B cell (primary cell): Measurements from ENCODE around the gene BTF3. TPM values are rescaled to one million over a fixed set of nuclear protein-coding genes. Genes with fewer than 3 reads are reported as not detected.

Experiments used
- ATAC-seq: fragments of 200-7000 bp; cut with Tn5 transposase; one replicate; pipeline ENCODE4 v1.10.0; 2021; ENCODE audit warnings: low read depth, mild to moderate bottlenecking, moderate number of reproducible peaks, moderate library complexity
- CTCF ChIA-PET: fragments of 350-600 bp; sonication (Branson Sonifier 250); formaldehyde crosslinking; loops from one replicate; lab custom pipeline; 2021; ENCODE audit warnings: antibody characterized with exemption, inconsistent platforms; lab: Charles Lee
- POLR2A ChIA-PET: fragments of 350-600 bp; sonication (Branson Sonifier 250); formaldehyde crosslinking; loops from one replicate; lab custom pipeline; 2021; ENCODE audit warnings: antibody characterized with exemption; lab: Charles Lee
- DNase-seq: peaks from one replicate; pipeline ENCODE4 v3.0.0; 2013
- H2AFZ ChIP-seq: 2 replicates; pipeline ENCODE4 v1.6.1; 2012; ENCODE audit warnings: mild to moderate bottlenecking, low read depth, low read length; ENCODE audit not compliant: insufficient read depth, poor library complexity, severe bottlenecking
- H3K27ac ChIP-seq, 2 donors: 1 replicate in 1 of 2; 2 replicates in 1 of 2; pipeline ENCODE4 v1.5.1; 2012 to 2013; ENCODE audit warnings: low read length in 2 of 2, mild to moderate bottlenecking in 2 of 2, moderate library complexity in 1 of 2
- H3K27me3 ChIP-seq, 4 experiments: fragments of 200-600 bp in 1 of 4; sonication (generic) in 1 of 4; replicated peaks in 1 of 4; 1 replicate in 2 of 4; 2 replicates in 2 of 4; pipeline versions ENCODE4 v1.6.1 to v1.7.0; 2013 to 2016; ENCODE audit warnings: low read length in 3 of 4, mild to moderate bottlenecking in 2 of 4, mixed read lengths in 1 of 4, moderate library complexity in 1 of 4; ENCODE audit not compliant: insufficient read depth in 4 of 4, control insufficient read depth in 3 of 4; ENCODE audit errors: control extremely low read depth in 1 of 4
- H3K36me3 ChIP-seq, 2 experiments: replicated peaks in 1 of 2; 1 replicate in 1 of 2; 2 replicates in 1 of 2; pipeline versions ENCODE4 v1.6.1 to v1.7.1; 2013; ENCODE audit warnings: low read length in 1 of 2; ENCODE audit not compliant: insufficient read depth in 2 of 2, control insufficient read depth in 1 of 2; ENCODE audit errors: control extremely low read depth in 1 of 2, extremely low read depth in 1 of 2
- H3K4me1 ChIP-seq, 2 donors: fragments of 200-600 bp in 1 of 2; sonication (generic) in 1 of 2; 1 replicate in 1 of 2; 2 replicates in 1 of 2; pipeline versions ENCODE4 v1.5.1 to v1.6.1; 2013 to 2017; ENCODE audit warnings: low read length in 2 of 2; ENCODE audit not compliant: control insufficient read depth in 2 of 2, insufficient read depth in 2 of 2
- H3K4me2 ChIP-seq: replicated peaks from 2 replicates; pipeline ENCODE3; 2012; ENCODE audit warnings: mild to moderate bottlenecking, low read depth, low read length; ENCODE audit not compliant: poor library complexity, severe bottlenecking
- H3K4me3 ChIP-seq, 5 experiments: fragments of 200-600 bp in 1 of 5; sonication (generic) in 1 of 5; 1 replicate in 3 of 5; 2 replicates in 2 of 5; pipeline versions ENCODE4 v1.5.1 to v1.7.0; 2011 to 2016; ENCODE audit warnings: low read length in 4 of 5, mild to moderate bottlenecking in 4 of 5, low read depth in 2 of 5, control low read depth in 1 of 5, moderate library complexity in 1 of 5; ENCODE audit not compliant: insufficient read depth in 1 of 5; ENCODE audit errors: control extremely low read depth in 1 of 5, extremely low read depth in 1 of 5
- H3K79me2 ChIP-seq: fragments of 200-600 bp; sonication (generic); one replicate; pipeline ENCODE4 v1.6.0; 2016; ENCODE audit warnings: low read length; ENCODE audit not compliant: control insufficient read depth, insufficient read depth
- H3K9ac ChIP-seq: fragments of 200-600 bp; sonication (generic); 2 replicates; pipeline ENCODE4 v1.6.1; 2017; ENCODE audit warnings: mild to moderate bottlenecking, low read length, moderate library complexity
- H3K9me3 ChIP-seq, 3 donors: one replicate each; pipeline versions ENCODE4 v1.6.1 to v1.7.1; 2013; ENCODE audit warnings: low read length in 2 of 3; ENCODE audit not compliant: control insufficient read depth in 2 of 3, insufficient read depth in 1 of 3; ENCODE audit errors: control extremely low read depth in 1 of 3
- H4K20me1 ChIP-seq: 2 replicates; pipeline ENCODE4 v1.6.0; 2012; ENCODE audit warnings: mild to moderate bottlenecking, low read length; ENCODE audit not compliant: insufficient read depth, control insufficient read depth, poor library complexity, severe bottlenecking
- H3K27ac Mint-ChIP-seq: one replicate; pipeline ENCODE4 v1.8.0; 2021; ENCODE audit warnings: mixed read lengths
- H3K27me3 Mint-ChIP-seq: one replicate; pipeline ENCODE4 v1.8.0; 2021; ENCODE audit warnings: mixed read lengths
- H3K4me1 Mint-ChIP-seq: one replicate; pipeline ENCODE4 v1.8.0; 2021; ENCODE audit warnings: mixed read lengths
- H3K4me3 Mint-ChIP-seq: one replicate; pipeline ENCODE4 v1.8.0; 2021; ENCODE audit warnings: mixed read lengths
- H3K9me3 Mint-ChIP-seq: one replicate; pipeline ENCODE4 v1.8.0; 2022; ENCODE audit warnings: mixed read lengths; ENCODE audit not compliant: insufficient read depth
- EZH2 ChIP-seq: IDR thresholded peaks from 2 replicates; pipeline ENCODE4 v1.6.1; 2012; ENCODE audit warnings: borderline replicate concordance, low read depth, mild to moderate bottlenecking, moderate library complexity, low read length; ENCODE audit not compliant: insufficient read depth, poor library complexity, severe bottlenecking
- WGBS: methylation state at CpG from one replicate; pipeline ENCODE4 v1.1.5; 2013; ENCODE audit warnings: missing lambda C conversion rate; ENCODE audit not compliant: insufficient coverage; 5-methylcytosine and 5-hydroxymethylcytosine counted together
- intact Hi-C: fragments of 100-400 bp; cut with micrococcal nuclease; formaldehyde crosslinking; loops from one replicate; pipeline ENCODE4 v1.10.0; 2022
- polyA plus RNA-seq: library from polyadenylated mRNA; depleted of rRNA; stranded (reverse); fragments of >200 nt; gene quantifications from 2 replicates; pipeline ENCODE4 v1.2.3, GENCODE V29; 2012
- total RNA-seq, 2 donors: library from RNA; stranded (reverse); fragments of 120-200 nt in 1 of 2; gene quantifications; 1 replicate in 1 of 2; 2 replicates in 1 of 2; pipeline versions ENCODE4 v1.2.3 to v1.2.4, GENCODE V29; 2013 to 2022
- TF ChIP-seq, protein P1 (sequence below): fragments of 200-600 bp; IDR thresholded peaks from one replicate; pipeline ENCODE4 v1.8.0; 2022; ENCODE audit warnings: antibody characterized with exemption, mild to moderate bottlenecking

The BTF3 gene
- total and polyA plus RNA-seq, 2 donors (not counting 1 experiment from before 2014, with no cell fraction given): 309 to 466 TPM

DNA sequence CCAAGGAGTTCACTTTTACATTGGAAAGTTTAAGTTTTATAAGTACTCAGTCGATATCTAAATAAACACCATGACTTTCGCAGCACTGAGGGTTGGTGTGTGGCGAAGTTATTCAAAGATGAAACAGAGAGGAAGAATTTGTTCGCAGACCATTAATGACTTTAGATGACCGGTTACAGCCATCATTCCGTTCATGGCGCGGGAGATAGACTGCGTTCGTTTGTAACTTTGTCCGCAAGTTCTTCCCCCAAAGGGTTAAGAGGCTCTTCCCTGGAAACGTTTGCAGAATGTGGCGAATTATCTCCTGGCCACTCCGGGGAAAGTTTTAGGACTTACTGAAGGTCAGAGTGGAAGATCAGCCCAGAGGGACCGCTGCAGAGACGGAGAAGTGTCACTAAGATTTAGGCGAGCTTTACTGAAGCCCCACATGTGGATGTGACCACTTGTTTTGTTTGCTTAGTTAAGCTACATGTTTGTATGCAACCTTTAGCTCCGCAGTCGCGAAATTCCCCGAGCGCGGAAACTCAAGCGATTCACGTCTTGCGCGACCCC lies 47.5 kb upstream of the BTF3 start:
- TF ChIP-seq, protein P1, sequence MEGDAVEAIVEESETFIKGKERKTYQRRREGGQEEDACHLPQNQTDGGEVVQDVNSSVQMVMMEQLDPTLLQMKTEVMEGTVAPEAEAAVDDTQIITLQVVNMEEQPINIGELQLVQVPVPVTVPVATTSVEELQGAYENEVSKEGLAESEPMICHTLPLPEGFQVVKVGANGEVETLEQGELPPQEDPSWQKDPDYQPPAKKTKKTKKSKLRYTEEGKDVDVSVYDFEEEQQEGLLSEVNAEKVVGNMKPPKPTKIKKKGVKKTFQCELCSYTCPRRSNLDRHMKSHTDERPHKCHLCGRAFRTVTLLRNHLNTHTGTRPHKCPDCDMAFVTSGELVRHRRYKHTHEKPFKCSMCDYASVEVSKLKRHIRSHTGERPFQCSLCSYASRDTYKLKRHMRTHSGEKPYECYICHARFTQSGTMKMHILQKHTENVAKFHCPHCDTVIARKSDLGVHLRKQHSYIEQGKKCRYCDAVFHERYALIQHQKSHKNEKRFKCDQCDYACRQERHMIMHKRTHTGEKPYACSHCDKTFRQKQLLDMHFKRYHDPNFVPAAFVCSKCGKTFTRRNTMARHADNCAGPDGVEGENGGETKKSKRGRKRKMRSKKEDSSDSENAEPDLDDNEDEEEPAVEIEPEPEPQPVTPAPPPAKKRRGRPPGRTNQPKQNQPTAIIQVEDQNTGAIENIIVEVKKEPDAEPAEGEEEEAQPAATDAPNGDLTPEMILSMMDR: no peak
- no peak for TF ChIP-seq EZH2
- Histone ChIP-seq H3K9ac (no peak overlapping the region), H3K27me3 (peaks cover 8 to 71% (median 65%) of the 10 kb centered on the region in 4 experiments), H3K27ac (no peak overlapping the region), H3K9me3 (peaks cover 0 to 40% (median 22%) of the 10 kb centered on the region in 3 donors), H3K79me2 (no peaks in the 10 kb centered on the region), H3K4me1 (peaks cover 25 to 44% of the 10 kb centered on the region in 2 donors), H3K4me3 (no peak overlapping the region), H4K20me1 (no peaks in the 10 kb centered on the region), H2AFZ (no peak overlapping the region), H3K4me2 (peak overlapping the region; percentile 40), H3K36me3 (no peaks in the 10 kb centered on the region)
- Mint-ChIP-seq H3K4me1 (peaks cover 22% of the 10 kb centered on the region), H3K27me3 (peaks cover 55% of the 10 kb centered on the region), H3K27ac (peak overlapping the region; percentile 81), H3K4me3 (peak overlapping the region; percentile 32), H3K9me3 (peaks cover 5% of the 10 kb centered on the region)
- intact Hi-C loops: loop anchor here (5.0 kb wide), 1 partner anchor 47 kb away; the partner anchor contains the start of gene BTF3
- DNase-seq (peak; percentile 53), ATAC-seq (no peak)
- CTCF ChIA-PET: interaction anchor here (1.0 kb wide), 1 partner anchor 9 kb away, joined by 5 read pairs; no protein-coding TSS in a partner anchor
- WGBS: 12% methylated on average over 25 of the region's 27 CpGs
- POLR2A ChIA-PET: no interaction called here
